Gastrocnemius medialis (tissue), 4 donors: ENCODE results near the gene KLHL29.

Source experiments
- CTCF ChIP-seq, 5 experiments: fragments of 450-650 bp in 3 of 5; fragments of 200-600 bp in 2 of 5; sonication (generic) in 2 of 5; IDR thresholded peaks in 4 of 5; conservative IDR thresholded peaks in 1 of 5; 1 replicate in 4 of 5; 2 replicates in 1 of 5; pipeline ENCODE4 v1.5.1; 2016 to 2019; ENCODE audit warnings: antibody characterized with exemption in 5 of 5, mild to moderate bottlenecking in 3 of 5, moderate library complexity in 3 of 5
- POLR2A ChIP-seq, 2 donors: fragments of 450-650 bp; IDR thresholded peaks; one replicate each; pipeline ENCODE4 v1.6.1; 2017; ENCODE audit warnings: antibody characterized with exemption in 2 of 2, mild to moderate bottlenecking in 2 of 2, moderate library complexity in 2 of 2

- TF ChIP-seq CTCF (IDR thresholded peaks at IDR 0.05 in 4 of 5, conservative IDR thresholded peaks at IDR 0.05 in 1 of 5) (no peak), POLR2A (IDR thresholded peaks at IDR 0.05) (peak in 1 of 2 donors; percentile 43)
These were observed 321.0 kb downstream of the KLHL29 start for GRCh38 chr2:23705771-23706612.
